Parathyroid adenoma (tissue), 2 donors: ENCODE data around the gene DDR1.

Experiments
- H2AFZ ChIP-seq: fragments of 300-600 bp; sonication (generic); one replicate; pipeline ENCODE4 v1.7.0; 2017; ENCODE audit warnings: antibody characterized with exemption, mild to moderate bottlenecking
- H3K27ac ChIP-seq: fragments of 300-600 bp; sonication (generic); one replicate; pipeline ENCODE4 v1.7.0; 2017
- H3K27me3 ChIP-seq: fragments of 300-600 bp; sonication (generic); one replicate; pipeline ENCODE4 v1.7.0; 2017; ENCODE audit warnings: low read length; ENCODE audit not compliant: control insufficient read depth, insufficient read depth
- H3K36me3 ChIP-seq: fragments of 300-600 bp; sonication (generic); one replicate; pipeline ENCODE4 v1.7.0; 2017; ENCODE audit warnings: low read length; ENCODE audit not compliant: control insufficient read depth, insufficient read depth
- H3K4me1 ChIP-seq: fragments of 300-600 bp; sonication (generic); one replicate; pipeline ENCODE4 v1.7.0; 2017; ENCODE audit warnings: control low read depth
- H3K4me2 ChIP-seq: fragments of 300-600 bp; sonication (generic); one replicate; pipeline ENCODE4 v1.7.0; 2017; ENCODE audit warnings: low read length
- H3K4me3 ChIP-seq: fragments of 300-600 bp; sonication (generic); one replicate; pipeline ENCODE4 v1.7.0; 2017; ENCODE audit warnings: low read depth, low read length
- H3K79me2 ChIP-seq: fragments of 300-600 bp; sonication (generic); one replicate; pipeline ENCODE4 v1.7.0; 2017; ENCODE audit warnings: control low read depth
- H3K9ac ChIP-seq: fragments of 300-600 bp; sonication (generic); one replicate; pipeline ENCODE4 v1.7.0; 2017; ENCODE audit warnings: mild to moderate bottlenecking
- H3K9me3 ChIP-seq: fragments of 300-600 bp; sonication (generic); one replicate; pipeline ENCODE4 v1.7.0; 2017; ENCODE audit warnings: low read length; ENCODE audit not compliant: control insufficient read depth
- CTCF ChIP-seq: fragments of 300-600 bp; sonication (generic); IDR thresholded peaks from one replicate; pipeline ENCODE4 v1.7.0; 2017; ENCODE audit warnings: antibody characterized with exemption, mild to moderate bottlenecking
- donor health status: primary hyperparathyroidism.

Gene DDR1

GRCh38 chr6:30888816-30889495, 4.6 kb downstream of the DDR1 start:
- Histone ChIP-seq H3K27ac (no peak overlapping the region), H3K27me3 (no peaks in the 10 kb centered on the region), H3K79me2 (peaks cover 43% of the 10 kb centered on the region), H3K4me2 (no peak overlapping the region), H3K9ac (no peak overlapping the region), H2AFZ (no peak overlapping the region), H3K4me3 (no peak overlapping the region), H3K9me3 (no peaks in the 10 kb centered on the region), H3K36me3 (no peaks in the 10 kb centered on the region), H3K4me1 (peaks cover 24% of the 10 kb centered on the region)
- TF ChIP-seq CTCF: no peak

- no peak overlapping the region for H2AFZ ChIP-seq
- H3K27me3 ChIP-seq: no peaks in the 10 kb centered on the region
- H3K4me2 ChIP-seq: no peak overlapping the region
- no peak for TF ChIP-seq CTCF
- H3K79me2 ChIP-seq: peaks cover 43% of the 10 kb centered on the region
- H3K36me3 ChIP-seq: no peaks in the 10 kb centered on the region
- H3K9me3 ChIP-seq: no peaks in the 10 kb centered on the region
- H3K4me1 ChIP-seq: peaks cover 24% of the 10 kb centered on the region
- no peak overlapping the region for H3K9ac ChIP-seq
- H3K27ac ChIP-seq: peak overlapping the region; percentile 2
- H3K4me3 ChIP-seq: no peak overlapping the region
These were observed 5.2 kb downstream of the DDR1 start for GRCh38 chr6:30889496-30889885.

GRCh38 chr6:30889921-30890645, 5.8 kb downstream of the DDR1 start:
- H3K4me1 ChIP-seq: peaks cover 23% of the 10 kb centered on the region
- H3K27me3 ChIP-seq: no peaks in the 10 kb centered on the region
- peaks cover 43% of the 10 kb centered on the region for H3K79me2 ChIP-seq
- no peak overlapping the region for H2AFZ ChIP-seq
- H3K4me3 ChIP-seq: no peak overlapping the region
- H3K27ac ChIP-seq: peak overlapping the region; percentile 25
- no peaks in the 10 kb centered on the region for H3K9me3 ChIP-seq
- H3K36me3 ChIP-seq: no peaks in the 10 kb centered on the region
- no peak for TF ChIP-seq CTCF
- no peak overlapping the region for H3K4me2 ChIP-seq
- no peak overlapping the region for H3K9ac ChIP-seq

GRCh38 chr6:30890646-30891449, 6.5 kb downstream of the DDR1 start:
- no peak overlapping the region for H2AFZ ChIP-seq
- no peaks in the 10 kb centered on the region for H3K9me3 ChIP-seq
- H3K36me3 ChIP-seq: no peaks in the 10 kb centered on the region
- H3K4me1 ChIP-seq: peaks cover 16% of the 10 kb centered on the region
- H3K27ac ChIP-seq: no peak overlapping the region
- no peak overlapping the region for H3K9ac ChIP-seq
- no peak for TF ChIP-seq CTCF
- H3K4me3 ChIP-seq: no peak overlapping the region
- H3K27me3 ChIP-seq: no peaks in the 10 kb centered on the region
- H3K79me2 ChIP-seq: peaks cover 37% of the 10 kb centered on the region
- no peak overlapping the region for H3K4me2 ChIP-seq
